Stimulated activated CD4-positive, alpha-beta T cell treated with anti-CD3 and anti-CD28 coated beads, Interleukin-1b, Interleukin-23, amount 100 ng/mL, for 1 hour (primary cell): ENCODE data around the gene DCANP1.

Experiments used
- DNase-seq, 2 donors: peaks; one replicate each; pipeline ENCODE4 v3.0.0-alpha.2; 2020; ENCODE audit warnings: low read depth in 2 of 2

DCANP1 gene

DNA sequence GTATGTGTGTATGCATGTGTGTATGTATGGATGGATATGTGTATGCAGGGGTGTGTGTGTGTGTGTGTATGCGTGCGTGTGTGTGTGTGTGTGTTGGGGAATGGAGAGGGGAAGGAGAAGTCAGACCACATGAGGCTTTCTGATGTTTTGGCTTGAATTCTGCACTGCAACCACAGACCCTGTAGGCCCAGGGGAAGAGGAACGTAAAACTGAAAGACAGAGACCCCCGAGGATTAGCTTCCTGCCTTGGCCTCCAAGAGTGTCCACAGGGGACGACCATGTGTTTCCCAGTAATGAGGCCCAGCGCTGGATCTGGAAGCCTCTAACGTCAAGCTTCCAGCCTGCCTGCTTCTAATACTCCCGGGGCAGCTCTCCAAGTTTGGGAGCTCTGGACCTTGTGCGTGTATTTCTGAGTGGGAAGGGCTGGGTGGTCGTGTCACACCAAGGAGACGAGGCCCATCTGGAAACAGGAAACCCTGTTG lies 5.8 kb downstream of the DCANP1 start:
- DNase-seq: no peak

DNA sequence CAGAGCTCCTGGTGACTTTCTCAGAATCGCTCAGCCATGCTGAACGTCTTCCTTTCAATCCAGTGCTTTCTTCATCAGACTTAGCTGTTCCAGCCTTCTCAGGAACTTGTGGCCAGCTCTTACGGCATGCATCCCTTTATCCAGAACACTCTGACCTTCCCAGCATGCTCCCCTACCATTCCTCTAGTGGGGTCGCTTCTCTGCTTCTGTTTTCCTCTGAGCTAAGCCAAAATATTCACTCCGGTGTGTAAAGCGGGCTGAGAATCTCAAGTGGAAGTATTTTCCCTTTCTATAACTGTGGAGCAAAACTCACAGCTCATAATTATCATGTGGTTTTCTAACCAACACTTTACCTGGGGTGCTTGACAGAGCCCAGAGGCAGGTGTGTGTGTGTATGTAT lies 6.2 kb downstream of the DCANP1 start:
- DNase-seq: no peak

DNA sequence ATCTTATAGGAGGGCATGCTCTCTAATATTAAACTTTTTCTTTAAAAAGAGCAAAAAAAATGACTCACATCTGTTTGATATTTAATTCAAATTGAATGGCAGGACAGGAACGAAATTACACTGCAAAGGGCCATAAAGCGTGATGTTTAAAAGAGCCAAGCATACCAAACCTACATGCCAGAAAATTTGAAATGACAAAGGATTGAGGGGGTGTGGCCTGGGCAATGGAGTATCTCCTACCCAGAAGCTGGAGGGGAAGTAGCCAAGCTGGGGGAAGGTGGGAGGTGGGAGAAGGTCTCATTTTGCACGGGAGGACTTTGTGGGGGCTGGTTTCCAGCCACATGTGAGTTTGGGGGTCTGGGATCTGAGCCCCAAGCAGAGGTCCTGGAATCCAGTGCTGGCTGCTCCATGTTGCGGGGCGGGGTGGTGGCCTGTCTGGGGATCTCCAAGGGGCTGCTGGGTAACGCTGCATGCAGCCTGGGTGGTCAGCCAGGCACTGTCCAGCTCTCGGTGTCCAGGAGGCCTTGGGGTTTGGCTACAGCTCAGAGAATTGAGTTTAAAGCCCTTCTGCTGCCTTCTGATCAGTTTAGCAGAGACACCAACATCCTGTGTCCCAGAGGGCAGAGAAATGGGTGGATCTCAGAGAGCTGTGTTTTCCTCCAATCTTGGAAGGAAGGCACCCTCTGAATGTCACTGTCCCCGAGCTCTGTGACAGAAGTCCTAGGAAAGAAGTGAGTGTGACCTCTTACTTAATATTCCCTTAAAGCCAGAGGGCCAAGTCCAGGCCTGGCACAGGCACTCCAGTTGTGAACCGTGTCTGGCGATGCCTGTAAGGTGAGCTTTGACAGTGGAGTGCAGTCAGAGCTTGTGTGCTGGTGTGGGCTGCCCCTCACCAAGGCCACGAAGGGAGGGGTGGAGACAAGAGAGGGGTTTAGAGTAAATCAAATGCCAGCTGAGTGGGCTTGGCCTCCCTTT lies 7.6 kb downstream of the DCANP1 start:
- no peak for DNase-seq

DNA sequence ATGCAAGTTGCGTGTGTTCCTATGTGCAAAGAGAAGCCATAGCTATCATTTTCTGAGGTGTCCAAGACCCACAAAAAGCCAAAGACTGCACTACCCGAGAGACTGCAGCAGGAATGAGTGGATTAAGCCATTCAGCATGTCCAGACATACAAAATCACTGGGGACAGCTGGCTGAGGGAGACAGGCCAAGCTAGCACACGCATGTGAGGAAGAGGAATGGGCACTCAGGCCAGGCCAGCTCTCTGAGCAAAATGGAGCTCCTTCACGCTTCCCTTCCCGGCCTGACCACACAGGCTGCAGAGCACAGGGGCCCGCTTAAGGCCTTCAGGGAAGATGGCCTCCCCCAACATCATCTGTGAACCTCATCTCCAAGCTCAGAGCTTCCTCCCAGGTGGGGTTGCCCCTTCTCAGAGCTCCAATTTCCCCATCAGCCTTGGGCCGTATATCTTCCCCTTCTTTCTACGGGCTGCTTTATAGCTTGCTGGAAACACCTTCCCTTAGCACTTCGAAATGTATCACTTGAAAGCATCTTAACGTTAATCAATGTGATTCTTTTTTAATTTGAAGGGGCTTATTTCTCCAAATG lies 8.4 kb downstream of the DCANP1 start:
- DNase-seq: no peak

DNA sequence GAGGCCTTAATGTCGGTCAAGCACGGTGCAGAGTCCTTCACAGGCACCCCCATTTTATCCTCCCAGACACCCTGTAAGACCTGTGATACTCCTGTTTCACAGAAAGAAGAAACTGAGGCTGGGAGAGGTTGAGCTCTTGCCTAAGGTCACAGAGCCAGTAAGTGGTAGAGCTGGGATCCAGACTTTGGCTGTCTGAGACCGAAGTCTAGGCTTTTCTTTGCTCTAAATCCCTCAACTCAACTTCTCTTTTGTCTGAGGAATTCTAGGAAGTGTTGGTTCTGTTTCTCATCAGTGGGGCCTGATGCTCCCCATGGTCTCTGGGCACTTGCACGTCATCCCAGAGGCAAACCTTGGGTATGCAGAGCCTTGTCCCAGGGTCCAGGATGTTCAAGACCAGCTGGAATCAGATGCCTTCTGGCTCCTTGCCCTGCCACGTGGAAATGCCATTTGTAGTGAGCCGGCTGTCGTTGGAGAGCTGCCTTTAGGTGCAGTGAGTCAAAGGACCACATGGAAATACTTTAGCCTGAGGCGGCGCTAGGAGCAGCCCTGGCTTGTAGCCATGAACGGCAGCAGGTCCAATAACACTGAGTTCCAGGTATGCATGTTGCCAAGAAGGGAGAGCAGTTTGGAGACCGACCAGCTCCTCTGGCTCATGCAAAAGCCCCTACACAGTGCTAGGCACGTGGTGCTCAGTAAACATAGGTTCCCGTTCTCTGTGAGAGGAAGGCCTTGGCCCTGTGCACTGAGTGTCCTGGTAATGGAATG lies 9.2 kb downstream of the DCANP1 start:
- no peak for DNase-seq

DNA sequence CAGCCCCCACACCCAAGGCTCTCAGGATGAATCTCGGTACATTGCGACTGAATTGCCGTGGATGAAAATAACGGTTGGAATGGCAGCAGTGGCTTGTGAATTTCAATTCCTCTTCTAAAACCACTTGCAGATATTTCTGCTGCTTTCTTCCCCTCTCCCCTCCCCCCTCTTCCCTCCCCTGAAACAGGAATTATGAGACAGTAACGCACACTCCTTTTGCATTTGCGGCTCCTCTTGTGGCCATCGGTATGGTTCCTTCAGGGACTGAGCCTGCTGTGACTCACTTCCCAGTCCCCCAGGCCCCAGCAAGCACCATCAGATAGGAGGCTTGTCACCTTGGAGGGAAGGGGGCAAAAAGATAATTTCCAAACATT lies 9.7 kb downstream of the DCANP1 start:
- DNase-seq: no peak

DNA sequence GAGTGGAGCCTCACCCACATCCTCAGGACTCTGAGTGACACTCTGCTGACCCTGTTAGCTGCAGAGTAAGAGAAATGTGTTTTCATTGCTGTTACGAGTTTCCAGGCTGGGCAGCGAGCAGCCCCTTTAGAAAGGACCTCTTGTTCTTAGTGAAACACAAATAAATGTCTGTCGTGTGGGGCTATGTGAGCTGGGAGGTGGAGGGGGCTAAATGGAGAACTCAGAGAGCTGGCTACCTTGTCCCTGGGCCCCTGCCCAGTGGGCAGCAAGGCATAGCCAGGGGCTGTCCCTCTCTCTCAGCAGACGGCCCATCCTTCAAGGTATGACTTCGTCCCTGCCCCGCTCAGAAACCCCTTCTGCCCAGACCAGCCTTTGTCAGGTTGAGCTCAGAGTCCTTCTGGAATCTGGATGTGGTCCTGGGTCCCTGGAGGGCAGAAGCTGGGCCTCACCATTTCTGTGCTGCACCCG lies 10.2 kb downstream of the DCANP1 start:
- DNase-seq: no peak

DNA sequence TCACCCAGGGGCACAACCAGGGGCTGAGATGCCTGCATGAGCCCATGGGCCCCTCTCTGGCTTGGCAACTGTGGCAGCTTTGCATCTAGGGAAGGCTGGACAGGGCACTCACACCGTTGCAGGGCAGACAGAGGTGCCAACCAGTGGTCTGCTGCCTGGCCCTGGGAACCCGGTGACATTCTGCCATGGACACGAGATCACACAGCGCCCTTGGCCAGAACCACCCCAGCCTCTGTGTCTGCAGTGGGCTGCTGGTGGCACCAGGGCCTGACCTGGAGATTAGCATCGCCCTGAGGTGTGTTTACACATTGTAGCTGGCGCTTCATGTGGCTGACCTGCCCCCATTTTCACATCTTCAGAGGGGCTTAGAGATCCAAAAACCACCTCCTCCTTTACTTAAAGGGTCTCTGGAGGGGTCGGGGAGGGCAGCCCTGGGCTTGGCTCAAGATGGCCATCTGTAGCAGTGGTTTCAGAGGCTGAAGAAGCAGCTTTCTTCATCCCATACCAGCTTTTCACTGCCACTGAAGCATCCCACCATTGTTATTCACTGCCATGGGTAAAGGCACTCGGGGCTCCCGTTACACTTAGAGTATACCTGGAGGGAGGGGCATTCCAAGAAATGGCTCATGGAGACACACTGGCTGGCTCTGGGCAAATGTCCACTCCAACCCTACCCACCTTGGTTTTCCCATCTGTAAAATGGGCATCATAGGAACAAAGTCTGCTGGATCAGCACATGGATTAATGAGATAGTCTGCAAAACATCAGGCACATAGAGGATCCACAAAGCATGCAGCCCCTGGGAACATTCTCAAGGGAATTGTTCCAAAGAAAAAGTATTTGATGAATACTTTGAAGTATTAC lies 11.4 kb downstream of the DCANP1 start:
- DNase-seq: no peak

DNA sequence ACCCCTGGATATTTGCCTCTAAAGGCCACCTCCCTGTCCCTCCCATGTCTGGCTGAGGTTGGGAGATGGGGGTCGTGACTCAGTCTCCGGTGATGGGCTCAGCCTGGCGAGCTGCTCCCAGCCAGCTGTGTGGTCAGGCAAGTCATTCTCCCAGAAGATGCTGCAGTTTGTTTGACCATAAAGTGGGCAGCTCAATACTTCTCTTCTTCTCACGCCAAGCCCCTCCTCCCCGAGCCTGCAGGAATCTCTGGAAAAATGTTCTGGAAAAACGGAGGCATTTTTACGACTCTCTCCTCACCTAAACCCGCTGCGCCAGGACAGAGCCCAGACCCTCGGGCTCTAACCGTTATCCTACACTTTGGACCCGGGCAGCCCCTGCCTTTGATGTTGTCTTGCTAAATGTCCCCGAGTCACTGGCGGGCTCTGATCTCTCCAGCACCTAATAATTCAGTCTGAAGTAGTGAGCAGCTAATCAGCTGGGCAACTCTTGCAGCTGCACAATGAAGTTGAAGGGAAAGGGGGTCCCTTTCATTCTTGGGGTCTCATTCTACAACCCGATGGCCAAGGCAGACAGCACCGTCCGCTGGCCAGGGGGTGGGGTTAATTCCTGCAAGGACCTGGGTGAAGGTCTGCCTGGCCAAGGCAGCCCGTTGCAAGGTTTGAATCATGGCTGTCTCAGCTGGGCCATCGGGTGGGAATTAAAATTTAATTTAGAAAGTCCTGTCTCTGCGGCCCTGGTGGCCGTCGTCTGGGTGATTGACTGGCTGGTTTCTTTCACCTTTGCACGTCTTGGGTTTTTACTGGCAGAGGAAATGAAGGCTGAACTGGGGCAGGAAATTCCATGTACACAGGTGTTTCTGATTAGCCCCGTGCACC lies 12.3 kb downstream of the DCANP1 start:
- no peak for DNase-seq

DNA sequence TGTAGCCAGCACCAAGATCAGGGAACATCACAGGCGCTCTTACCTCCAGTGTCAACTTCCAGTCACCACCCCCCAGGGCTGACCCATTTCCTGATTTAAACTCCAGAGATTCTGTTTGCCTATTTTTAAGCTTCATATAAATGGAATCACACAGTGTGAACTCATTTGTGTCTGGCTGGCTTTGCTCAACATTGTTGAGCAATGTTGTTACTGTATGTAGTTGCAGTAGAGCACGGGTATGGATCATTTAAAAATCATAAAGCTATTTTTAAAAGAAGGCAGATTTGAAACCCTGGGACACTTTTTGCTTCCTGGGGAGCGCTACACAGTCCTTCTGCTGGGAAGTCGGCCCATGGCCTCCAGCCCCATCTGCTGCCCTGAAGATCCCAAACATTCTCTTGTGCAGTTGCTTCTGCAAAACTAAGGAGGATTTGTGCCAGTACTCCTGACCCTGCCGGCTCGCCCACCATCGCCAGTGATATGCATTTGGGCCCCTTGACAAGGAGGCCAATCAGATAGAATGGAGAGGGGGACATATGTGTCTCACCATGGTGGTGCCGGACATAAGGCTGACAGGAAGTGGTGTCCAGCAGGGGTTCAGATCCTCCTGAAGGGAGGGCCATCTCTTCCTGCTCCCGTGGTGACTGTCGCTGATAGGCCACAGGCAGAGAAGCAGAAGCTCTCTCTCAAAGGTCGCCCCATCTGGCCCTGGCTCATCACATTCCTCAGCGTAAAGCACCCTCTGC lies 13.3 kb downstream of the DCANP1 start:
- no peak for DNase-seq

DNA sequence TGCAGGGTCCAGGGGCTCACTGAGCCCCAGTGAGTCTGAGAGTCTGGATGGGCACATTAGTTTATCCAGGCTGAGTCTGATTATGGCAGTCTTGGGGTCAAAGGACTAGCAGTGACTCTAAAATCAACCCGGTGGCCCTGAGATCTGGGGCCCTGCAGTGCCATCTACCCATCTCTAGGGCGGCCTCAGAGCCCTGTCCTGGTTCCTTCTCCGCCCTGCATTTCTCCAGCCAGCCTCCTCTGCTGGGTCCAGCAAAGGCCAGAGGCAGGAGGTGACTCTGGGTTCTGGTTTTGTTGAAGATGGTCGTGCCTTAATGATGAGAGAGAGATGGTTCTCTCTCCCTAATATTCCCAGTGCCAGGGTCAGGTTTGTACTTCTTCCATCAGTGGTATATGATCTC lies 15.0 kb downstream of the DCANP1 start:
- no peak for DNase-seq

DNA sequence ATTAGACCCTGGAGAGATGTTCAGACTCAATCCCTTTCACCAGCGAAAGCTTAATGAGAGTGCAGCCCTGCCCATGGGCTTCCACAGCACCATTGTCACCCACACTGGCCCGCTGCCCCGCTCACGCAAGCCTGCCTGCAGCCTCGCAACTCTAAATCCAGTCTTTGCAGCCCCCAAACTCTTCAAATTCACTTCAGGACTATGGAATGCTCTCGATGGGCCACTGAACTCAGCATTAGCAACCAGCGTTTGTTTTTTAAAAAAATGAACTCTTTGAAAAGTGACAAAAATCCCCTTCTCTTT lies 17.1 kb downstream of the DCANP1 start:
- DNase-seq: no peak

DNA sequence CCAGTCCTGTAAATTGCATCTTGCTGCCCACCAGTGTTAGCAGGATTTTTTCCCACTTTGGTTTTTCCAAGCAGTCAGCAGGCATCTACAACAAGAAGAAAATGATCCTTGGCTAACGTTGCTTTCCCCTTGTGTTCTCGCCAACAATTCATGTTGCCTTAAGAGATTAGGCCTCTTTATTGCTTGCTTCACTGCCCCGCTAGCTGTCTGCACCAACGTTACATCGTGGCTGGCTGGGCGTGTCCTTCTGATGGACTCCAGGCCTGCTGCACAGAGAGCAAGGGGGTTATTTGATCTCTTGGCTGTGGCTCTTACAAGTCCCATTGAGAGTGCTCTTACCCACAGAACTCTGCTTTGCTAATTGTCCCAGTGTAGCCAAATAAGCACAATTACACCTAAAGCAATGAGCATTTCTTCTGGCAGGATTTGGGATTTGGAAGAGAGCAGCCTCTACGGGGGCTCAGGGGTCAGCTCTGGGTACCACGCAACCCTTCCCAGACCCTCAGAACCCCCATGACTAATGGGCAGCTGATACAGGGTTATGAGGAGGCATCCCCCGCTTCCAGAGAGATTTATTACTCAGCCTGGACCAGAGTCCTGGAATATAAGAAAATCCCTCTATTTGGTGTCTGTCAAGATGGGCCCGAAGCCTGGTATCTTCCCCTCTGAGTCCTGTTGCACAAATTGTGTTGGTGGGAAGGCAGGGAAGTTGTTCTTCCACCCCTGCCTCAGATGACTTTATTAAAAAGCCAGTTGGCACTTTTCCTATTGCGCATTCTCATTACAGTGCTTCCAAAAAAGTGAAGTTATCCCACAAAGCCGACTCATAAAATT lies 17.6 kb downstream of the DCANP1 start:
- DNase-seq: no peak

DNA sequence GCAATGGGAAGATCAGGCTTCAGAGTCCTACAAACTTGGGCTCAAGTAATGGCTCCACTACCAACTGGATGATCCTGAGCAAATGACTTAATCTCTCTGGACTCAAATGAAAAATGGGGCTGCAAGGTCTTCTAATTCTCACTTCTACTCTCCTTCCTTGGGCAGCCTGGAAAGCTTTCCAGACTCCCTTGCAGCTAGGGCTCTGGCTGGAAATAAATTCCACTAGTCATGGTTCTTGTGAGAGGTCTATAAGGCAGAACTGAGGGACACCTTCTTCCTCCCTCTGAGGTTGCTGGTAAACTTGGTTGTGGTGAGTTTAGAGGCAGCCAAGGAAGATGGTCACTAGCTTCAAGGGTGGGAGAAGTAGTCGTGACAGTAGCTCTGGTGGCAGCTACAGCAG lies 18.6 kb downstream of the DCANP1 start:
- DNase-seq: no peak

DNA sequence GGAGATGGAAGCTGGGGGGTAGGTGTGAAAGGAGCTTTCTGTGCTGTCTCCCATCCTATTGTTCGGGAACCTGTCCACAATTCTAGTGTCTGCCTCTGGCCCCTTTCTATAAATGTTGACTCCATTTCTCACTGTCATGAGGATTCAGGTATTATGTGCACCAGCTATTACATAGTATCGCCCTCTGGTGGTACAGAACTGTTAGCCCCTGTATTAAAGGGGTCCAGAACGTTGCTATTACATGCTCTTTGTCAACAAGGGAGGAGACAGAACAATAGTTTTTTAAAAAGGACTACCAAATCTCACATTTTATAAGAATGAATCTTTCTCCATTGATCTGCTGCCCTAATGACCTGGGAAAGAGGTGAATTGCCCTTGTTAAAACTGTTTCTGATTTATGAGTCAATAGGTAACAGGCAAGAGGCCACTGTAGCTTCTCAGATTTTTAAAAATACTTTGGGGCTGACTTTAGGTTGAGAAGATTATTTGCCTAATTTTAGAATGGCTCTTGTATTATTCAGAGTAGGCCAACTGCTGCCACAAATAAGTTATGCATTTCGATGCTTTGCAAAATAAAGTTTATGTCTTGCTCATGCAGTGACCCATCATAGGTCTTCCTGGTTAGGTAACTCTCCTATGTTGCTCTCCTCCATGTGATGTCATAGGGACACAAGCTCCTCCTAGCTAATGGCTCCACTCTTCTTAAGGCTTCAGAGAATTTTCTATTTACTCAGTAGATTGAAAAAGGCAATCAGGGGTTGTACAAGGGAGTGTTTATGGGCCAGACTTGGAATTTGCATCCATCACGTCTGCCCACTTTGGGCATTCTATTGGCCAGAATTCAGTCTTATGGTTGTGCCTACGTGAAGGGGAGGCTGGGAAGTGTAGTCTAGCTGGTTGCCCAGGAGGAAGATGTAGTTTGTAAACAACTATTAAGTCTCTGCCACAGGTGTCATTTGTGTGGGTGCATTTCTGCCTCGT lies 20.8 kb downstream of the DCANP1 start:
- no peak for DNase-seq

DNA sequence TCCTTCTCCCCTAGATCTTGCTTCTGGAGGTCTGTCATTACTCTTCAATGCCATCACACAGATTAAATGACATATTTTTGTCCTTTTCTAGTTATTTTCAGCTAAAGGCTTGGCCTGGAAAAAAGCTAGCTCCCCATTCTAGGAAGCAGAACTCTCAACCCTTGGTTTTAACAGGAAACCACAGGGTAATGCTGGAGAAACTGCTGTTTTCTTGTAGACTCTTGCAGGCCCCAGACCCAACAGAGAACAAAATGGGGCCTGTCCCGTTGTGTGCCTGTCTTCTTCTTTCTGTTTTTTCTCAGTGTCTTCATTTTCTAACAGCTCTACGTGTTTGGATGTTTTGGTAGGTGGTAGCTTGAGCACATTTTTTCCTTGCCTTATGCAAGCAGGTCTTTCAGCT lies 21.5 kb downstream of the DCANP1 start:
- no peak for DNase-seq

DNA sequence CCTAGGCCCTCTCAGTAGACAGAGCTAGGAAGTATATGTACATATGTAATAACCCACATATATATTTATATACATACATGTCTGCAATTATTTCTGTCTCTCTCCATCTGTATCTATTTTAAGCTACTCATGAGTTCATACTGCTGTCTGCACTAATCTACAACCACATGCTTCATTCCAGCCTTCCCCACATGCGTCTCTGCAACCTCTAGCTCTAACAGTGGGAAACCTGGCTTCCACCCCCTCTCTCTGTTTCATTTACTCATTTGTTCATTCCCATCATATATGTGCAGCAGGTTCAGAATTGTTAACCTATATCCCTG lies 23.3 kb downstream of the DCANP1 start:
- no peak for DNase-seq
